Measurements from ENCODE around the gene CCDC71L. TPM values are rescaled to one million over a fixed set of nuclear protein-coding genes. Genes with fewer than 3 reads are reported as not detected.
"Not testable (repeated sequence)": the region's sequence is repeated elsewhere in the genome, so short reads cannot be mapped to it uniquely, and the experiment has no call there.

The CCDC71L gene
- total and polyA plus RNA-seq, 2 donors, result 24.6 to 35.8 TPM

- no peaks in the 10 kb centered on the region for H3K4me1 ChIP-seq (ENCODE audit: control insufficient read depth in 2 of 2, insufficient read depth in 2 of 2, low read length in 2 of 2)
- H3K27ac ChIP-seq (ENCODE audit: low read depth in 1 of 2, low read length in 1 of 2), result no peak overlapping the region
- no peaks in the 10 kb centered on the region for H3K9me3 ChIP-seq (ENCODE audit: control insufficient read depth in 2 of 2, insufficient read depth in 1 of 2, low read length in 1 of 2)
- H3K36me3 ChIP-seq (ENCODE audit: control insufficient read depth in 2 of 2, insufficient read depth in 2 of 2, low read length in 1 of 2), result no peaks in the 10 kb centered on the region
- H3K27me3 ChIP-seq (ENCODE audit: control insufficient read depth in 2 of 2, insufficient read depth in 1 of 2, low read length in 1 of 2), result no peaks in the 10 kb centered on the region
- DNase-seq (ENCODE audit: low read depth in 6 of 9, low spot score in 9 of 9), result no peak
- H3K4me3 ChIP-seq (ENCODE audit: low read length in 2 of 2), result no peak overlapping the region
- WGBS, result 86% methylated on average over 5 of the region's 5 CpGs
These were observed 21.0 kb upstream of the CCDC71L start for GRCh38 chr7:106681815-106682495.

DNA sequence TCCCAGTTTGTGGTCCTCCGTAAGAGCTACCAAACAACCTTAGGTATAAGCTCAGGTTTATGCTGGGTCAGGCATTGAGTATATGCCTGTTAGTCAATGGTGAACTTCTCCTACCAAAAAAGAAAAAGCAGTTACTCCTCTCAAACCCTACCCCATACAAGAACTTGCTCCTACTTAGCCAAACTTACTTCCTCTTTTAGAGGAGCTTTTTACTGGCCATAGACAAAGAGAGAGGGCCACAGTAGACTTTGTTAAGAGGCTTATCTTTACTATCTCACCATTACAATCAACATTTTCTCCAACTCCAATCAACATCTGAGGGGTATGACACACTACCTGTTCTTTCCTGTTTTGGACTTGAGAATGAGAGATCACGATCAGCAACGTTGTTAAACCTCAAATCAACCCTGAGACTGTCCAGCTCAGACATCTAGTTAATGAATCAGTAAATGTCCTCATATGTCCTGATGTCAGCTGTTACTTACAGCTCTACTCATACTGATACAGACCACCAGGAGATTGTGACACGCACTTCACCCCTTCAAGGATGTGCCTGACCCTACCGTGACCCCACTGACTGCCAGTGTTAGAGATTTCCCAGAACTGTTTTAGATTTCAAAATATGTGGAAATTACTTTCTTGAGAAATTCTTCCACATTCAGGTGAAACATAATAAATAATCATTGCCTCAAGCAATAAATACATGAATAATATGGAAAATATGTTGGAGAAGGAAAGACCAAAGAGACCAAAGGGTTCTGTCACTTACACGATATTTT is 18.4 kb upstream of the CCDC71L start:
- Histone ChIP-seq H3K27me3 (ENCODE audit: control insufficient read depth in 2 of 2, insufficient read depth in 1 of 2, low read length in 1 of 2) (no peaks in the 10 kb centered on the region), H3K27ac (ENCODE audit: low read depth in 1 of 2, low read length in 1 of 2) (no peak overlapping the region), H3K4me3 (ENCODE audit: low read length in 2 of 2) (no peak overlapping the region), H3K9me3 (ENCODE audit: control insufficient read depth in 2 of 2, insufficient read depth in 1 of 2, low read length in 1 of 2) (no peaks in the 10 kb centered on the region), H3K36me3 (ENCODE audit: control insufficient read depth in 2 of 2, insufficient read depth in 2 of 2, low read length in 1 of 2) (no peaks in the 10 kb centered on the region), H3K4me1 (ENCODE audit: control insufficient read depth in 2 of 2, insufficient read depth in 2 of 2, low read length in 2 of 2) (no peaks in the 10 kb centered on the region)
- no peak for DNase-seq (ENCODE audit: low read depth in 6 of 9, low spot score in 9 of 9)
- WGBS, result 69% methylated on average over 6 of the region's 6 CpGs

- 98% methylated on average over 3 of the region's 3 CpGs for WGBS
- Histone ChIP-seq H3K27me3 (ENCODE audit: control insufficient read depth in 2 of 2, insufficient read depth in 1 of 2, low read length in 1 of 2) (no peaks in the 10 kb centered on the region), H3K4me3 (ENCODE audit: low read length in 2 of 2) (no peak overlapping the region), H3K4me1 (ENCODE audit: control insufficient read depth in 2 of 2, insufficient read depth in 2 of 2, low read length in 2 of 2) (no peaks in the 10 kb centered on the region), H3K36me3 (ENCODE audit: control insufficient read depth in 2 of 2, insufficient read depth in 2 of 2, low read length in 1 of 2) (no peaks in the 10 kb centered on the region), H3K27ac (ENCODE audit: low read depth in 1 of 2, low read length in 1 of 2) (no peak overlapping the region), H3K9me3 (ENCODE audit: control insufficient read depth in 2 of 2, insufficient read depth in 1 of 2, low read length in 1 of 2) (no peaks in the 10 kb centered on the region)
- DNase-seq (ENCODE audit: low read depth in 6 of 9, low spot score in 9 of 9), result no peak
These were observed 17.8 kb upstream of the CCDC71L start for GRCh38 chr7:106678795-106679152.

DNA sequence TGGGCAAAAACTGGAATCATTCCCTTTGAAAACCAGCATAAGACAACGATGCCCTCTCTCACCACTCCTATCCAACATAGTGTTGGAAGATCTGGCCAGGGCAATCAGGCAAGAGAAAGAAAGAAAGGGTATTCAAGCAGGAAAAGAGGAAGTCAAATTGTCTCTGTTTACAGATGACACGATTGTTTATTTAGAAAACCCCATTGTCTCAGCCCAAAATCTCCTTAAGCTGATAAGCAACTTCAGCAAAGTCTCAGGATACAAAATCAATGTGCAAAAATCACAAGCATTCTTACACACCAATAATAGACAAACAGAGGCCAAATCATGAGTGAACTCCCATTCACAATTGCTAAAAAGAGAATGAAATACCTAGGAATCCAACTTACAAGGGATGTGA is 15.5 kb upstream of the CCDC71L start:
- H3K4me1 ChIP-seq (ENCODE audit: control insufficient read depth in 2 of 2, insufficient read depth in 2 of 2, low read length in 2 of 2); DNase-seq (ENCODE audit: low read depth in 6 of 9, low spot score in 9 of 9); H3K4me3 ChIP-seq (ENCODE audit: low read length in 2 of 2); H3K27me3 ChIP-seq (ENCODE audit: control insufficient read depth in 2 of 2, insufficient read depth in 1 of 2, low read length in 1 of 2); H3K36me3 ChIP-seq (ENCODE audit: control insufficient read depth in 2 of 2, insufficient read depth in 2 of 2, low read length in 1 of 2); H3K9me3 ChIP-seq (ENCODE audit: control insufficient read depth in 2 of 2, insufficient read depth in 1 of 2, low read length in 1 of 2); H3K27ac ChIP-seq (ENCODE audit: low read depth in 1 of 2, low read length in 1 of 2): not testable (repeated sequence)
- 85% methylated on average over 2 of the region's 2 CpGs for WGBS

GRCh38 chr7:106673688-106674087 is 12.7 kb upstream of the CCDC71L start:
- not testable (repeated sequence) for H3K9me3 ChIP-seq (ENCODE audit: control insufficient read depth in 2 of 2, insufficient read depth in 1 of 2, low read length in 1 of 2); H3K36me3 ChIP-seq (ENCODE audit: control insufficient read depth in 2 of 2, insufficient read depth in 2 of 2, low read length in 1 of 2); H3K4me3 ChIP-seq (ENCODE audit: low read length in 2 of 2); H3K4me1 ChIP-seq (ENCODE audit: control insufficient read depth in 2 of 2, insufficient read depth in 2 of 2, low read length in 2 of 2); H3K27me3 ChIP-seq (ENCODE audit: control insufficient read depth in 2 of 2, insufficient read depth in 1 of 2, low read length in 1 of 2); DNase-seq (ENCODE audit: low read depth in 6 of 9, low spot score in 9 of 9); H3K27ac ChIP-seq (ENCODE audit: low read depth in 1 of 2, low read length in 1 of 2)
- 95% methylated on average over 2 of the region's 2 CpGs for WGBS

- not testable (repeated sequence) for DNase-seq (ENCODE audit: low read depth in 6 of 9, low spot score in 9 of 9); H3K27ac ChIP-seq (ENCODE audit: low read depth in 1 of 2, low read length in 1 of 2); H3K4me1 ChIP-seq (ENCODE audit: control insufficient read depth in 2 of 2, insufficient read depth in 2 of 2, low read length in 2 of 2); H3K9me3 ChIP-seq (ENCODE audit: control insufficient read depth in 2 of 2, insufficient read depth in 1 of 2, low read length in 1 of 2); H3K4me3 ChIP-seq (ENCODE audit: low read length in 2 of 2); H3K27me3 ChIP-seq (ENCODE audit: control insufficient read depth in 2 of 2, insufficient read depth in 1 of 2, low read length in 1 of 2); H3K36me3 ChIP-seq (ENCODE audit: control insufficient read depth in 2 of 2, insufficient read depth in 2 of 2, low read length in 1 of 2)
- WGBS, result 98% methylated on average over 8 of the region's 8 CpGs
These were observed 11.0 kb upstream of the CCDC71L start for GRCh38 chr7:106671930-106672329.

DNA sequence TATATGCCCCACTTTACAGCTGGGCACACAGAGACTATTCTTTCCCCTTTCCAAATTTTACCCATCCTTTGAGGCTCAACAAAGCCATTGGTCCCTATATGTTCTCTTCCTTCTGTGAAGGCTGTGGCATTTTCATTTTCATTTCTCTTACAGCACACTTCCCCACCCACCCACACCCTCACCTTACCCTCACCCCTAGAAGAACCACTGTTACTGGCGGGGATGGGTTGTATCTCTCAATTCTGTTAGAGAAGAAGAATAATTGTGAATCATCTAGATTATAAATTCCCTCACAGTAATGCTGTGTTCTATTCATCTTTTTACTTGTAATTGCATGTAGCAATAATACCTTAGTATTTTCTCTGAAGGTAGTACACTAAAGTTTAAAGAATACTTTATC is 10.2 kb upstream of the CCDC71L start:
- Histone ChIP-seq H3K27ac (ENCODE audit: low read depth in 1 of 2, low read length in 1 of 2) (no peak overlapping the region), H3K4me3 (ENCODE audit: low read length in 2 of 2) (no peak overlapping the region), H3K4me1 (ENCODE audit: control insufficient read depth in 2 of 2, insufficient read depth in 2 of 2, low read length in 2 of 2) (no peaks in the 10 kb centered on the region), H3K36me3 (ENCODE audit: control insufficient read depth in 2 of 2, insufficient read depth in 2 of 2, low read length in 1 of 2) (no peaks in the 10 kb centered on the region), H3K27me3 (ENCODE audit: control insufficient read depth in 2 of 2, insufficient read depth in 1 of 2, low read length in 1 of 2) (no peaks in the 10 kb centered on the region), H3K9me3 (ENCODE audit: control insufficient read depth in 2 of 2, insufficient read depth in 1 of 2, low read length in 1 of 2) (no peaks in the 10 kb centered on the region)
- DNase-seq (ENCODE audit: low read depth in 6 of 9, low spot score in 9 of 9), result no peak
- 91% methylated on average over 1 of the region's 1 CpG for WGBS

GRCh38 chr7:106668861-106669524 is 8.0 kb upstream of the CCDC71L start:
- no peak for DNase-seq (ENCODE audit: low read depth in 6 of 9, low spot score in 9 of 9)
- no peaks in the 10 kb centered on the region for H3K27me3 ChIP-seq (ENCODE audit: control insufficient read depth in 2 of 2, insufficient read depth in 1 of 2, low read length in 1 of 2)
- H3K36me3 ChIP-seq (ENCODE audit: control insufficient read depth in 2 of 2, insufficient read depth in 2 of 2, low read length in 1 of 2), result no peaks in the 10 kb centered on the region
- no peak overlapping the region for H3K4me3 ChIP-seq (ENCODE audit: low read length in 2 of 2)
- H3K27ac ChIP-seq (ENCODE audit: low read depth in 1 of 2, low read length in 1 of 2), result no peak overlapping the region
- H3K4me1 ChIP-seq (ENCODE audit: control insufficient read depth in 2 of 2, insufficient read depth in 2 of 2, low read length in 2 of 2), result no peaks in the 10 kb centered on the region
- H3K9me3 ChIP-seq (ENCODE audit: control insufficient read depth in 2 of 2, insufficient read depth in 1 of 2, low read length in 1 of 2), result no peaks in the 10 kb centered on the region
- WGBS, result 92% methylated on average over 6 of the region's 6 CpGs

DNA sequence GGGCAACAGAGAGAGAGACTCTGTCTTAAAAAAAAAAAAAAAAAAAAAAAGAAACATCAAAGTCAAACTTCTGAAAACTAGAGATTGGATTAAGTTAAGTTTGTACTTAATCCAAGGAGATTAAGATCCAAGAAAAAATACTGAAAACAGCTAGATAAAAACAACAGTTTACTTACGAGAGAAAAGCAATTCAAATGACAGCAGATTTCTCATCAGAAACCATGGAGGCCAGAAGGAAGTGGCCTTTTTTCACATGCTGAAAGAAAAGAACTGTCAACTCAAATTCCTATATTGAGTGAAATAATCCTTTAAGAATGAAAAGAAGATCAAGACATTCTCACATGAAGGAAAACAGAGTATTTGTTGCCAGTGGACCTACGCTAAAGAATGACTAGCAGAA is 5.4 kb upstream of the CCDC71L start:
- no peaks in the 10 kb centered on the region for H3K9me3 ChIP-seq (ENCODE audit: control insufficient read depth in 2 of 2, insufficient read depth in 1 of 2, low read length in 1 of 2)
- DNase-seq (ENCODE audit: low read depth in 6 of 9, low spot score in 9 of 9), result no peak
- WGBS, result 94% methylated on average over 2 of the region's 2 CpGs
- no peak overlapping the region for H3K27ac ChIP-seq (ENCODE audit: low read depth in 1 of 2, low read length in 1 of 2)
- no peaks in the 10 kb centered on the region for H3K27me3 ChIP-seq (ENCODE audit: control insufficient read depth in 2 of 2, insufficient read depth in 1 of 2, low read length in 1 of 2)
- H3K4me3 ChIP-seq (ENCODE audit: low read length in 2 of 2), result no peak overlapping the region
- H3K4me1 ChIP-seq (ENCODE audit: control insufficient read depth in 2 of 2, insufficient read depth in 2 of 2, low read length in 2 of 2), result no peaks in the 10 kb centered on the region
- H3K36me3 ChIP-seq (ENCODE audit: control insufficient read depth in 2 of 2, insufficient read depth in 2 of 2, low read length in 1 of 2), result no peaks in the 10 kb centered on the region
